ENCODE data around the gene SLC66A1.

DNA sequence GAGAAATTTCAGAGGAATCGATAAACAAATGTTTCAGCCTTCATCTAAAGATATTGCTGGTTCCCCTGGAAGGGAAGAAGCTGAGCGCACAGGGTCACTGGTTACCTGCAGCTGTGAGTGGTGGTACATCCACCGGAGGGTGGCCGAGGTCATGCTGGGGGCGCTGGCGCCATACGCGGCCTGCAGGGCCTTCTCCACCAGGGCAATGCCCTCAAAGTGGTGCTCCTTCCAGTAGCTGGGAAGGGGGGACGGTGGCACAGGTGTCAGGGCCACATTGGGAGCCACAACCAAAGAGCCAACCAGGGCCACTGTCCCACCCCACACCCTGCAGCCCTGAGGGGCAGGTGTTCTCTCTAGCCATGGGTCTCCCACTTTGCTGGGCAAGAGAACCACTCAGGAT lies 28.2 kb upstream of the SLC66A1 start:
- TF ChIP-seq, protein P1, sequence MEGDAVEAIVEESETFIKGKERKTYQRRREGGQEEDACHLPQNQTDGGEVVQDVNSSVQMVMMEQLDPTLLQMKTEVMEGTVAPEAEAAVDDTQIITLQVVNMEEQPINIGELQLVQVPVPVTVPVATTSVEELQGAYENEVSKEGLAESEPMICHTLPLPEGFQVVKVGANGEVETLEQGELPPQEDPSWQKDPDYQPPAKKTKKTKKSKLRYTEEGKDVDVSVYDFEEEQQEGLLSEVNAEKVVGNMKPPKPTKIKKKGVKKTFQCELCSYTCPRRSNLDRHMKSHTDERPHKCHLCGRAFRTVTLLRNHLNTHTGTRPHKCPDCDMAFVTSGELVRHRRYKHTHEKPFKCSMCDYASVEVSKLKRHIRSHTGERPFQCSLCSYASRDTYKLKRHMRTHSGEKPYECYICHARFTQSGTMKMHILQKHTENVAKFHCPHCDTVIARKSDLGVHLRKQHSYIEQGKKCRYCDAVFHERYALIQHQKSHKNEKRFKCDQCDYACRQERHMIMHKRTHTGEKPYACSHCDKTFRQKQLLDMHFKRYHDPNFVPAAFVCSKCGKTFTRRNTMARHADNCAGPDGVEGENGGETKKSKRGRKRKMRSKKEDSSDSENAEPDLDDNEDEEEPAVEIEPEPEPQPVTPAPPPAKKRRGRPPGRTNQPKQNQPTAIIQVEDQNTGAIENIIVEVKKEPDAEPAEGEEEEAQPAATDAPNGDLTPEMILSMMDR (IDR thresholded peaks at IDR 0.05): no peak
- no peak for TF ChIP-seq POLR2A (IDR thresholded peaks at IDR 0.05)
